Measurements from ENCODE around the gene SLC5A10.

DNA sequence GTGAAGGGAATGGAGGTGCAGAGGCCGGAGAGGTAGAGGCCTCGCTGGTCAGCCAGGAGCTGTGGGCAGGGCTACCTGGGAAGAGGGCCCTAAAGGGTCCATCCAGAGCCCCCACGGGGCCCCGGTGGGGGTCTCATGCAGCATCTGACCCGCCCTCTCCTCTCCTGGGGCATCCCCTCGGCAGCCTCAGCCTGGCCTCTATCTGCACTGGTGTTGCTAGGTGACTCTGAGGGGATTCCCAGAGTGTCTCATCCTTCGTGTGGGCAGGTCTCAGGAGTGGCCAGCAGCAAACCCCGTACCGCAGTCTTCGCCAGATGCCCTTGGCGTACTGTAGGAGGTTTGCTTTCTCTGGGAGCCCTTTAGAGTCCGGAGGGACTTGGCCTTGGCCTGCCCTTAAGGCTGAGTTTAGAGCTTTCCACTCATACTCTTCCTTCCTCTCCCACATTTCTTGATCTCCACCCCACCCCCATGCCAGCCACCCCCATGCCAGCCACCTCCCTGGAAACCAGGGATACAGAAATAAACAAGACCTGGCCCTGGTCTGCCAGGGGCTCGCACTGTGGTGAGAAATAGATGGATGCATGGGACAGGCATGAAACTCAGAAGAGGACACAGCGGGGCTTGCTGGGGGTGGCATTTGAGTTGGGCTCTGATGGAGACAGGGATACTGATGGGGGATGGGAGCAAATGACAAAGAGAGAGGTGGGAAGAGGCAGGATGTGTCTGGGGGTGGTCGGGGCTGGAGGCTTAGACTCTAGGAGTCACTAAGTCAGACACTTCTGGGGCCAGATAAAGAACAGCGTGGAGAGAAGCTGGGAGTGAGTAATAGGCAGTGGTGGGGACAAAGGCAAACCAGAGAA is 9.9 kb downstream of the SLC5A10 start:
- no peak for TF ChIP-seq EP300 (IDR thresholded peaks at IDR 0.05; ENCODE audit: low read depth)
- TF ChIP-seq, protein P1, sequence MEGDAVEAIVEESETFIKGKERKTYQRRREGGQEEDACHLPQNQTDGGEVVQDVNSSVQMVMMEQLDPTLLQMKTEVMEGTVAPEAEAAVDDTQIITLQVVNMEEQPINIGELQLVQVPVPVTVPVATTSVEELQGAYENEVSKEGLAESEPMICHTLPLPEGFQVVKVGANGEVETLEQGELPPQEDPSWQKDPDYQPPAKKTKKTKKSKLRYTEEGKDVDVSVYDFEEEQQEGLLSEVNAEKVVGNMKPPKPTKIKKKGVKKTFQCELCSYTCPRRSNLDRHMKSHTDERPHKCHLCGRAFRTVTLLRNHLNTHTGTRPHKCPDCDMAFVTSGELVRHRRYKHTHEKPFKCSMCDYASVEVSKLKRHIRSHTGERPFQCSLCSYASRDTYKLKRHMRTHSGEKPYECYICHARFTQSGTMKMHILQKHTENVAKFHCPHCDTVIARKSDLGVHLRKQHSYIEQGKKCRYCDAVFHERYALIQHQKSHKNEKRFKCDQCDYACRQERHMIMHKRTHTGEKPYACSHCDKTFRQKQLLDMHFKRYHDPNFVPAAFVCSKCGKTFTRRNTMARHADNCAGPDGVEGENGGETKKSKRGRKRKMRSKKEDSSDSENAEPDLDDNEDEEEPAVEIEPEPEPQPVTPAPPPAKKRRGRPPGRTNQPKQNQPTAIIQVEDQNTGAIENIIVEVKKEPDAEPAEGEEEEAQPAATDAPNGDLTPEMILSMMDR (IDR thresholded peaks at IDR 0.05) = no peak

Measured in transverse colon (tissue), 3 donors.